OCI-LY7 (cell line): ENCODE measurements around the gene HTR2C. TPM values are rescaled to one million over a fixed set of nuclear protein-coding genes. Genes with fewer than 3 reads are reported as not detected.

ENCODE experiments used
- Bru-seq: library from RNA; stranded (reverse); fragments of 400-500 nt; gene quantifications from one replicate; lab custom pipeline; 2021; lab: Mats Ljungman, UMichigan
- BruChase-seq, 2 experiments: library from RNA; stranded (reverse); fragments of 400-500 nt; gene quantifications; one replicate each; lab custom pipeline; 2021; lab: Mats Ljungman, UMichigan
- BruUV-seq: library from RNA; stranded (reverse); fragments of 400-500 nt; replicated peaks from 2 replicates; lab custom pipeline; 2021; lab: Mats Ljungman, UMichigan
- CTCF ChIA-PET: fragments of 300-600 bp; sonication (Branson Sonifier 250); formaldehyde crosslinking; loops from one replicate; lab custom pipeline; 2022; ENCODE audit warnings: antibody characterized with exemption; ENCODE audit not compliant: unreplicated experiment; lab: Charles Lee
- POLR2A ChIA-PET: fragments of 300-600 bp; sonication (Branson Sonifier 250); formaldehyde crosslinking; loops from one replicate; lab custom pipeline; 2022; ENCODE audit warnings: antibody characterized with exemption; lab: Charles Lee
- DNase-seq: peaks from one replicate; pipeline ENCODE4 v3.0.0-alpha.2; 2015; ENCODE audit warnings: low spot score
- H2AFZ ChIP-seq: fragments of 200-600 bp; sonication (generic), shearing (Covaris generic); 2 replicates; pipeline ENCODE4 v1.6.1; 2014; ENCODE audit warnings: mild to moderate bottlenecking, antibody characterized with exemption, low read length, moderate library complexity
- H3K27ac ChIP-seq: fragments of 200-600 bp; sonication (generic); 2 replicates; pipeline ENCODE4 v1.5.1; 2014; ENCODE audit warnings: mixed run types, low read depth, mild to moderate bottlenecking, moderate library complexity, low read length, inconsistent platforms; ENCODE audit not compliant: poor library complexity, severe bottlenecking
- H3K36me3 ChIP-seq: fragments of 200-600 bp; sonication (generic); 2 replicates; pipeline ENCODE4 v1.6.1; 2014; ENCODE audit warnings: mild to moderate bottlenecking, antibody characterized with exemption, low read length, moderate library complexity, mixed read lengths; ENCODE audit not compliant: insufficient read depth
- H3K4me1 ChIP-seq: fragments of 200-600 bp; sonication (generic); 2 replicates; pipeline ENCODE4 v1.5.1; 2014; ENCODE audit warnings: mild to moderate bottlenecking, low read length; ENCODE audit not compliant: insufficient read depth, poor library complexity, severe bottlenecking
- H3K4me2 ChIP-seq: fragments of 200-600 bp; sonication (generic); 2 replicates; pipeline ENCODE4 v1.6.1; 2014; ENCODE audit warnings: mild to moderate bottlenecking, low read length
- H3K4me3 ChIP-seq: fragments of 200-600 bp; sonication (generic); 2 replicates; pipeline ENCODE4 v1.5.1; 2014; ENCODE audit warnings: mild to moderate bottlenecking, low read depth, low read length; ENCODE audit not compliant: poor library complexity, severe bottlenecking
- H3K79me2 ChIP-seq: fragments of 200-600 bp; sonication (generic); 2 replicates; pipeline ENCODE4 v1.6.1; 2016; ENCODE audit warnings: low read depth, mild to moderate bottlenecking, low read length, moderate library complexity, mixed read lengths; ENCODE audit not compliant: insufficient read depth
- H3K9me2 ChIP-seq: fragments of 200-600 bp; sonication (generic); 2 replicates; pipeline ENCODE4 v1.6.1; 2016; ENCODE audit warnings: mild to moderate bottlenecking, low read length, mixed read lengths; ENCODE audit not compliant: insufficient read depth
- H3K9me3 ChIP-seq: fragments of 200-600 bp; sonication (generic); 2 replicates; pipeline ENCODE4 v1.6.1; 2014; ENCODE audit warnings: mild to moderate bottlenecking, mixed run types, low read length, mixed read lengths
- H4K20me1 ChIP-seq: fragments of 200-600 bp; sonication (generic); 2 replicates; pipeline ENCODE4 v1.6.1; 2014; ENCODE audit warnings: mild to moderate bottlenecking, antibody characterized with exemption, low read length, moderate library complexity, mixed read lengths; ENCODE audit not compliant: insufficient read depth
- CTCF ChIP-seq: fragments of 200-600 bp; sonication (generic); conservative IDR thresholded peaks from 2 replicates; pipeline ENCODE4 v1.5.1; 2014; ENCODE audit warnings: mild to moderate bottlenecking, antibody characterized with exemption, low read length, moderate library complexity, mixed read lengths
- EZH2phosphoT487 ChIP-seq: fragments of 200-600 bp; sonication (generic); IDR thresholded peaks from 2 replicates; pipeline ENCODE4 v1.6.1; 2018; ENCODE audit warnings: low read depth, borderline replicate concordance, mild to moderate bottlenecking, mixed run types, antibody characterized with exemption, low read length, moderate library complexity, mixed read lengths
- intact Hi-C: fragments of 100-400 bp; cut with micrococcal nuclease; formaldehyde crosslinking; loops from one replicate; pipeline ENCODE4 v1.10.0; 2022; ENCODE audit not compliant: unreplicated experiment
- long read RNA-seq: library from polyadenylated mRNA; stranded (forward); transcript quantifications from one replicate; pipeline ENCODE4 v2.0.0, GENCODE V29; 2022
- total RNA-seq, 2 experiments: library from RNA; depleted of rRNA in 1 of 2; stranded (reverse); fragments of >200 nt in 1 of 2; shearing (Covaris generic) in 1 of 2; gene quantifications; 2 replicates each; pipeline ENCODE4 v1.2.3, GENCODE V29; 2014 to 2022

The HTR2C gene
- total RNA-seq (2014; rRNA removed; shearing (Covaris generic)) (not detected in 2 replicates), total RNA-seq (2022) (not detected in 2 replicates), Bru-seq, nascent RNA (percentile 3 among the genes with signal in this experiment), BruChase-seq, experiment 1, labeled RNA remaining after a 6-hour chase (percentile 1 among the genes with signal in this experiment), BruChase-seq, experiment 2, labeled RNA remaining after a 2-hour chase (percentile 3 among the genes with signal in this experiment)
- long read RNA-seq, result 0 reads

GRCh38 chrX:114583646-114584374 lies at the start of gene HTR2C:
HTR2C (plus strand) TSS chrX:114584086; CDS start chrX:114726937, 142,851 bp downstream.
- H3K36me3 ChIP-seq, result no peaks in the 10 kb centered on the region
- no peak within 1 kb of the TSS for H3K27ac ChIP-seq
- DNase-seq, result no peak
- no peaks in the 10 kb centered on the region for H3K9me2 ChIP-seq
- H3K79me2 ChIP-seq, result no peaks in the 10 kb centered on the region
- no peaks in the 10 kb centered on the region for H3K9me3 ChIP-seq
- ChIA-PET POLR2A (no interaction called here), CTCF (no interaction called here)
- no peaks in the 10 kb centered on the region for H4K20me1 ChIP-seq
- H3K4me3 ChIP-seq, result no peak within 1 kb of the TSS
- no peaks in the 10 kb centered on the region for H3K4me1 ChIP-seq
- no peak within 1 kb of the TSS for H3K4me2 ChIP-seq
- TF ChIP-seq EZH2phosphoT487, result no peak
- no peak for TF ChIP-seq CTCF
- no TSS peak for BruUV-seq
- H2AFZ ChIP-seq, result no peak within 1 kb of the TSS
- intact Hi-C loops, result no loop called here

- no peak for DNase-seq
- H3K79me2 ChIP-seq, result no peaks in the 10 kb centered on the region
- no peaks in the 10 kb centered on the region for H3K9me2 ChIP-seq
- H3K27ac ChIP-seq, result no peak overlapping the region
- intact Hi-C loops, result no loop called here
- H3K4me1 ChIP-seq, result no peaks in the 10 kb centered on the region
- H3K4me3 ChIP-seq, result no peak overlapping the region
- H3K36me3 ChIP-seq, result no peaks in the 10 kb centered on the region
- no TSS peak for BruUV-seq
- no peaks in the 10 kb centered on the region for H4K20me1 ChIP-seq
- ChIA-PET POLR2A (interaction anchor here (0.7 kb wide), 1 partner anchor 41 kb away, joined by 3 read pairs; no protein-coding TSS in a partner anchor), CTCF (no interaction called here)
- no peak for TF ChIP-seq EZH2phosphoT487
- TF ChIP-seq CTCF, result no peak
- H2AFZ ChIP-seq, result no peak overlapping the region
- no peaks in the 10 kb centered on the region for H3K9me3 ChIP-seq
- no peak overlapping the region for H3K4me2 ChIP-seq
Measured at GRCh38 chrX:114580336-114580735, 3.5 kb upstream of the HTR2C start.
